HepG2 (cell line): ENCODE results near the gene COQ7. TPM values are rescaled to one million over a fixed set of nuclear protein-coding genes. Genes with fewer than 3 reads are reported as not detected.
A peak's percentile ranks its signal among the peaks of the same experiment; 100 is the strongest.

ENCODE experiments used
- ARNT2 ChIP-seq: sonication (generic); formaldehyde crosslinking; IDR thresholded peaks from 2 replicates; pipeline ENCODE4 v1.8.0; 2022; ENCODE audit warnings: mild to moderate bottlenecking, low read depth, missing genetic modification reagents, moderate library complexity
- CTCF ChIP-seq: sonication (generic); formaldehyde crosslinking; IDR thresholded peaks from 2 replicates; pipeline ENCODE4 v1.5.0; 2020; ENCODE audit warnings: mild to moderate bottlenecking, missing genetic modification reagents, moderate library complexity
- GATAD2A ChIP-seq: IDR thresholded peaks from 2 replicates; pipeline ENCODE4 v1.6.1; 2016
- HNRNPL ChIP-seq: fragments of 200-400 bp; formaldehyde crosslinking; IDR thresholded peaks from 2 replicates; pipeline ENCODE4 v1.6.1; 2017; ENCODE audit warnings: mild to moderate bottlenecking, low read depth, low read length
- MAFF ChIP-seq: IDR thresholded peaks from 2 replicates; pipeline ENCODE4 v1.6.1; 2011; ENCODE audit warnings: low read depth, low read length, improper control_type of control experiment
- MTA3 ChIP-seq: sonication (generic); formaldehyde crosslinking; IDR thresholded peaks from 2 replicates; pipeline ENCODE4 v1.4.0; 2020; ENCODE audit warnings: missing genetic modification reagents
- NR3C1 ChIP-seq: sonication (generic); formaldehyde crosslinking; IDR thresholded peaks from 2 replicates; pipeline ENCODE4 v1.4.0; 2020; ENCODE audit warnings: missing genetic modification reagents
- POLR2G ChIP-seq: fragments of 200-400 bp; formaldehyde crosslinking; IDR thresholded peaks from 2 replicates; pipeline ENCODE4 v1.6.1; 2018; ENCODE audit warnings: mild to moderate bottlenecking, low read depth, low read length, moderate library complexity
- REST ChIP-seq, 2 experiments: IDR thresholded peaks; 2 replicates each; pipeline ENCODE4 v1.6.1; 2011 to 2012; ENCODE audit warnings: low read length in 2 of 2, borderline replicate concordance in 1 of 2, low read depth in 1 of 2, mild to moderate bottlenecking in 1 of 2, moderate library complexity in 1 of 2
- RXRB ChIP-seq: IDR thresholded peaks from 2 replicates; pipeline ENCODE4 v1.6.1; 2016; ENCODE audit warnings: borderline replicate concordance, missing genetic modification reagents, missing compliant biosample characterization
- THAP9 ChIP-seq: sonication (generic); formaldehyde crosslinking; IDR thresholded peaks from 2 replicates; pipeline ENCODE4; 2020; ENCODE audit warnings: missing genetic modification reagents, mild to moderate bottlenecking, borderline replicate concordance
- ZBTB33 ChIP-seq: sonication (generic); formaldehyde crosslinking; IDR thresholded peaks from 2 replicates; pipeline ENCODE4 v1.4.0; 2020; ENCODE audit warnings: missing genetic modification reagents
- ZFP37 ChIP-seq: sonication (generic); formaldehyde crosslinking; IDR thresholded peaks from 2 replicates; pipeline ENCODE4 v1.4.0; 2020; ENCODE audit warnings: missing genetic modification reagents, borderline replicate concordance
- ZNF274 ChIP-seq: sonication (generic); formaldehyde crosslinking; IDR thresholded peaks from 2 replicates; pipeline ENCODE4 v1.5.1; 2020; ENCODE audit warnings: mild to moderate bottlenecking, missing genetic modification reagents
- ZNF577 ChIP-seq: sonication (generic); formaldehyde crosslinking; IDR thresholded peaks from 2 replicates; pipeline ENCODE4 v1.4.0; 2020; ENCODE audit warnings: mild to moderate bottlenecking, low read depth, missing genetic modification reagents, borderline replicate concordance
- ZNF839 ChIP-seq: sonication (generic); formaldehyde crosslinking; IDR thresholded peaks from 2 replicates; pipeline ENCODE4 v1.4.0; 2020; ENCODE audit warnings: missing genetic modification reagents, mild to moderate bottlenecking, borderline replicate concordance
- ZSCAN31 ChIP-seq: sonication (generic); formaldehyde crosslinking; IDR thresholded peaks from 2 replicates; pipeline ENCODE4 v1.5.0; 2020; ENCODE audit warnings: low read depth, mild to moderate bottlenecking, missing genetic modification reagents
- polyA plus RNA-seq, 8 experiments: library from polyadenylated mRNA; depleted of rRNA in 3 of 8; stranded (reverse) in 7 of 8; unstranded in 1 of 8; fragments of >200 nt; fragmentation: Illumina TruSeq in 4 of 8; extraction: Trizol in 4 of 8; gene quantifications; 2 replicates each; pipeline versions ENCODE4 v1.2.1 to v1.2.3, GENCODE V29; 2011 to 2016; ENCODE audit warnings: low read depth in 4 of 8, missing spikeins in 1 of 8, mixed read lengths in 1 of 8; ENCODE audit not compliant: insufficient read depth in 1 of 8
- total RNA-seq, 5 experiments: library from RNA; depleted of rRNA; stranded (reverse); fragments of >200 nt; fragmentation: Illumina TruSeq; extraction: Trizol; gene quantifications; 2 replicates each; pipeline ENCODE4 v1.2.3, GENCODE V29; 2016; ENCODE audit warnings: low read depth in 1 of 5

COQ7 gene
- total and polyA plus RNA-seq, 2 of the 13 experiments (the other 11 are each of a cell fraction or from before 2014, with no cell fraction given) = 20.1 to 45.7 TPM

- TF ChIP-seq GATAD2A (CRISPR knock-in tag) = peak; percentile 46; the same call in 1 of the 2 replicates
- 0 out of 2 replicates have a peak, but pooled peaks have one; percentile 18 for TF ChIP-seq THAP9 (CRISPR knock-in tag)
- TF ChIP-seq POLR2G = no peak
- no peak for TF ChIP-seq MAFF
- peak; percentile 98 for TF ChIP-seq CTCF (CRISPR knock-in tag)
- TF ChIP-seq ZSCAN31 (CRISPR knock-in tag) = no peak
- peak; percentile 41; the same call in 1 of the 2 replicates for TF ChIP-seq RXRB
- no peak for TF ChIP-seq NR3C1 (CRISPR knock-in tag)
- no peak for TF ChIP-seq ZNF274 (CRISPR knock-in tag)
- no peak for TF ChIP-seq HNRNPL
- peak; percentile 68; the same call in 1 of the 2 replicates for TF ChIP-seq ZFP37
- TF ChIP-seq MTA3 (CRISPR knock-in tag) = no peak
- no peak for TF ChIP-seq REST (IDR thresholded peaks at IDR 0.05; ENCODE audit: borderline replicate concordance in 1 of 2, low read depth in 1 of 2, low read length in 2 of 2)
- no peak for TF ChIP-seq ZNF839
- TF ChIP-seq ARNT2 (CRISPR knock-in tag) = no peak
- TF ChIP-seq ZNF577 (CRISPR knock-in tag) = no peak
- peak; percentile 76 for TF ChIP-seq ZBTB33
Measured at GRCh38 chr16:19071811-19072777, 4.7 kb downstream of the COQ7 start (continued).
